Left ventricle myocardium inferior (tissue), 1 donor: Measurements from ENCODE around the gene SH2D1B. TPM values are rescaled to one million over a fixed set of nuclear protein-coding genes. Genes with fewer than 3 reads are reported as not detected.

ENCODE experiments used
- DNase-seq: peaks from one replicate; pipeline ENCODE4 v3.0.0-alpha.2; 2020
- H3K27ac ChIP-seq: fragments of 200-600 bp; replicated peaks from 2 replicates; pipeline ENCODE4 v1.8.0; 2021
- H3K27me3 ChIP-seq: fragments of 200-600 bp; 2 replicates; pipeline ENCODE4 v1.8.0; 2021; ENCODE audit warnings: low read depth
- H3K36me3 ChIP-seq: fragments of 200-600 bp; 2 replicates; pipeline ENCODE4 v1.8.0; 2021
- H3K4me1 ChIP-seq: fragments of 200-600 bp; 2 replicates; pipeline ENCODE4 v1.8.0; 2021
- H3K4me3 ChIP-seq: fragments of 200-600 bp; 2 replicates; pipeline ENCODE4 v1.8.0; 2021; ENCODE audit warnings: mild to moderate bottlenecking, moderate library complexity
- H3K9me3 ChIP-seq: fragments of 200-600 bp; replicated peaks from 2 replicates; pipeline ENCODE4 v1.8.0; 2021
- CTCF ChIP-seq: fragments of 200-600 bp; IDR thresholded peaks from 2 replicates; pipeline ENCODE4 v1.8.0; 2021; ENCODE audit warnings: antibody characterized with exemption, mild to moderate bottlenecking, borderline replicate concordance
- intact Hi-C: fragments of 100-400 bp; cut with micrococcal nuclease; formaldehyde crosslinking; loops from one replicate; pipeline ENCODE4 v1.11.0; 2022
- total RNA-seq: library from RNA; stranded (reverse); fragmentation: NEBNext Ultra II Directional; extraction: Animal tissue kit (Norgen Biotek cat#: 25700); gene quantifications from one replicate; pipeline ENCODE4 v1.2.1, GENCODE V29; 2021
- donor health status: DM: no; HTN: yes; CAD: no; lungs with severe emphysema.

SH2D1B gene
- total RNA-seq, 1 donor from 2014 or later, result 0.11 TPM

- Histone ChIP-seq H3K36me3 (no peaks in the 10 kb centered on the region), H3K27ac (no peak overlapping the region), H3K4me1 (peaks cover under 1% of the 10 kb centered on the region), H3K27me3 (no peaks in the 10 kb centered on the region), H3K9me3 (no peaks in the 10 kb centered on the region), H3K4me3 (peak overlapping the region; percentile 57)
- TF ChIP-seq CTCF, result no peak
- intact Hi-C loops, result no loop called here
- DNase-seq, result no peak
These were observed 44.9 kb downstream of the SH2D1B start for GRCh38 chr1:162367073-162367472.

DNA sequence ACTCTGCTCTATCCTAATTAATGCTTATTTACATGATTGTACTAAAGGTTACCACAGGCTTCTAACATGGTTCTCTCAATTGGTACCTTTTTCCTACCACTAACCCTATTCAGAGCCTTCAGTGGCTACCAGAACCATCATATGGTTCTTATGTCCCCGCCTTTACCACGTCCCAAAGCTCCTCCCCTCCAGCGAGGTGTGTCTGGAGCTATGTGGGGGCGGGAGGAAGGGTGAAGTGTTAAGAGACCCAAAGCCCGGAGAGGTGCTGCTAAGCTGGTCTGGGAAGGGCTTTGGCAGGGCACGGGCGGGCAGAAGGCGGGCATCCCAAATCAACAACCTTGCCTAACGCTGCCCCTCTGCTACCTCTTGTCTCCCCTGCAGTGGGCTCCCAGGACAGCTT lies 45.3 kb downstream of the SH2D1B start:
- Histone ChIP-seq H3K4me3 (peak overlapping the region; percentile 57), H3K36me3 (no peaks in the 10 kb centered on the region), H3K9me3 (no peaks in the 10 kb centered on the region), H3K4me1 (no peaks in the 10 kb centered on the region), H3K27me3 (no peaks in the 10 kb centered on the region), H3K27ac (no peak overlapping the region)
- no peak for DNase-seq
- intact Hi-C loops, result no loop called here
- no peak for TF ChIP-seq CTCF

DNA sequence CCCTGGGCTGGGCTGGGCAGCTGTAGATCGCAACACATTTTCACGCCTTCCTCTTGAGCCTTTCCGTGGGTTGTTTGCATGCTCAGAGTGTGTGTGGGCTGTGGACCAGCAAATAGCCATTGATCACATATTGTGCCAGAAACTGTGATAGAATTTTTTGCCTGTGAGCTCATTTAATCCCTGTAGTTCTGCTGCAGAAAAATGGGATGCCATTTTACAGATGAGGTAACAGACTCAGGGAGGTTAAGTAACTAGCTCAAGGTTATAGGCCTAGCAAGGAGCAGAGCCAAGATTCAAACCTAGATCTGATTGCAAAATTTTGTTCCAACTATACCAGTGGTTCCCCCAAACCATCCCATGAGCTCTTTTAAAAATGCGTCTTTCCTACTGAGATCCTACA lies 45.8 kb downstream of the SH2D1B start:
- Histone ChIP-seq H3K27ac (no peak overlapping the region), H3K4me1 (no peaks in the 10 kb centered on the region)

DNA sequence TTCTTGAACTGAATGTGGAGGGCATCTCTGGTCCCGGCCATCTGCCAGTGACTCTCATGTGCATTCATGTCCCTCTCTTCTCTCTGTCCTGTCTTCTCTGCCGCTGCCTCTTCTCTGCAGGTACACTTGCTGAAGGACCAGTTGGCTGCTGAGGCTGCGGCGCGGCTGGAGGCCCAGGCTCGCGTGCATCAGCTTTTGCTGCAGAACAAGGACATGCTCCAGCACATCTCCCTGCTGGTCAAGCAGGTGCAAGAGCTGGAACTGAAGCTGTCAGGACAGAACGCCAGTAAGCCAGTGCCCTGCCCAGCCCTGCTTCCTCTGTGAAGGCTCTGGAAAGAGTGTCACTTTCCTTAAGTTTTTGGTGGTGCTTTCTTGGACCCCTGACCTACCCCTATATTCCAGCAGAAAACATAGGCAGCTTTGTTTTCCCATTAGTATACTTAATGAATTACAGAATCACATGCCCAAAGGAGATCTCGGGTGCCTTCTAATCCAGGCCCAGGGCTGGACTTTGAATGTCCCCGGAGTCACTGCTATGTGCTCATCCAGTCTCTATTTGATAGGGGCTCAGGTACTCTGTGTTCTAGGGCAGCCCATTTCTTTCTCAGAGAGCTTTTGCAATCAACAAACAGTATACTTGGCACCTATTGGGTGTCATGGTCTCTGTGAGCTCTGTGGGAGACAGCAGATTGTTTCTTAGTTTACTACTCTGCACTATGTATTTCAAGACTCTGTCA lies 46.5 kb downstream of the SH2D1B start:
- Histone ChIP-seq H3K36me3 (no peaks in the 10 kb centered on the region), H3K27ac (no peak overlapping the region), H3K9me3 (no peaks in the 10 kb centered on the region), H3K4me3 (no peak overlapping the region), H3K27me3 (no peaks in the 10 kb centered on the region), H3K4me1 (no peaks in the 10 kb centered on the region)
- TF ChIP-seq CTCF, result no peak
- intact Hi-C loops, result no loop called here
- DNase-seq, result no peak

More for the DNA sequence above, 45.8 kb downstream of the SH2D1B start:
- no peak for DNase-seq
- intact Hi-C loops, result no loop called here
- Histone ChIP-seq H3K9me3 (no peaks in the 10 kb centered on the region), H3K36me3 (no peaks in the 10 kb centered on the region), H3K27me3 (no peaks in the 10 kb centered on the region), H3K4me3 (no peak overlapping the region)
- TF ChIP-seq CTCF, result no peak

DNA sequence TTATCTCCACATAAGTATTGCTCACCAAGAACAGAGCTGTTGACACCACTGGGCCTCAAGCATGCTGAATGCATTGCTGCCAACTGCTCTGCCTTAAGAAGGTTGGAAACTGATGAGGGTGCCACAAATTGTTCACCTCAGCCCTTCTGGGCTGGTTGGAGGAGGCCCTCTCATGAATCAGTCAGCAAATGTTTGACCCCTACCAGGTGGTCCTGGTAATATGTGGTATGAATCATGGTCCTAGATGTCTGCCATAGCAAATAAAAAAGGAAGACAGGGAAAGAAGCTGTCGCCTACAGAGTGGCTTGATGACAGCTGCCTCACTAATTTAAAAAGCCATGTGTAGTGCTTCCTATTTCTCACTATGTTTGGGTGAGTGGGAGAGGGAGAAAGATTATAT lies 47.4 kb downstream of the SH2D1B start:
- H3K4me3 ChIP-seq, result no peak overlapping the region
- no peaks in the 10 kb centered on the region for H3K9me3 ChIP-seq
- H3K36me3 ChIP-seq, result no peaks in the 10 kb centered on the region
- no peak overlapping the region for H3K27ac ChIP-seq
- no peaks in the 10 kb centered on the region for H3K27me3 ChIP-seq
- intact Hi-C loops, result no loop called here
- no peaks in the 10 kb centered on the region for H3K4me1 ChIP-seq
- DNase-seq, result no peak
- no peak for TF ChIP-seq CTCF
